Calu3 (cell line): Measurements from ENCODE around the gene ERFE. TPM values are rescaled to one million over a fixed set of nuclear protein-coding genes. Genes with fewer than 3 reads are reported as not detected.

ENCODE experiments used
- BruUV-seq: library from RNA; stranded (reverse); fragments of 400-500 nt; replicated peaks from 2 replicates; lab custom pipeline; 2021; lab: Mats Ljungman, UMichigan
- CTCF ChIA-PET: fragments of 300-600 bp; sonication (Branson Sonifier 250); formaldehyde crosslinking; loops from one replicate; lab custom pipeline; 2022; ENCODE audit warnings: antibody characterized with exemption; lab: Charles Lee
- DNase-seq: peaks from one replicate; pipeline ENCODE4 v3.0.0; 2022
- H3K27ac Mint-ChIP-seq: one replicate; pipeline ENCODE4 v1.8.0; 2022; ENCODE audit warnings: mixed read lengths; ENCODE audit not compliant: unreplicated experiment
- H3K27me3 Mint-ChIP-seq: one replicate; pipeline ENCODE4 v1.8.0; 2022; ENCODE audit warnings: mixed read lengths; ENCODE audit not compliant: unreplicated experiment
- H3K36me3 Mint-ChIP-seq: one replicate; pipeline ENCODE4 v1.8.0; 2022; ENCODE audit warnings: mild to moderate bottlenecking, moderate library complexity, mixed read lengths; ENCODE audit not compliant: insufficient read depth, unreplicated experiment
- H3K4me1 Mint-ChIP-seq: one replicate; pipeline ENCODE4 v1.8.0; 2022; ENCODE audit warnings: mild to moderate bottlenecking, low read depth, mixed read lengths; ENCODE audit not compliant: unreplicated experiment
- H3K4me3 Mint-ChIP-seq: one replicate; pipeline ENCODE4 v1.8.0; 2022; ENCODE audit warnings: mild to moderate bottlenecking, low read depth, moderate library complexity, mixed read lengths; ENCODE audit not compliant: unreplicated experiment
- H3K9me3 Mint-ChIP-seq: one replicate; pipeline ENCODE4 v1.8.0; 2022; ENCODE audit warnings: low read depth, mixed read lengths; ENCODE audit not compliant: unreplicated experiment
- CTCF ChIP-seq: fragments of 200-600 bp; IDR thresholded peaks from one replicate; pipeline ENCODE4 v1.8.0; 2022; ENCODE audit warnings: antibody characterized with exemption; ENCODE audit not compliant: unreplicated experiment
- intact Hi-C: fragments of 100-400 bp; cut with micrococcal nuclease; formaldehyde crosslinking; loops from one replicate; pipeline ENCODE4 v1.10.0; 2022; ENCODE audit not compliant: unreplicated experiment
- total RNA-seq: library from RNA; stranded (reverse); gene quantifications from 2 replicates; pipeline ENCODE4 v1.2.3, GENCODE V29; 2022

ERFE gene
- total RNA-seq, 1 experiment from 2014 or later, result 4.0 TPM

- H3K4me3 Mint-ChIP-seq, result no peak overlapping the region
- H3K36me3 Mint-ChIP-seq, result no peaks in the 10 kb centered on the region
- no peak overlapping the region for H3K27ac Mint-ChIP-seq
- intact Hi-C loops, result no loop called here
- no peaks in the 10 kb centered on the region for H3K4me1 Mint-ChIP-seq
- no peaks in the 10 kb centered on the region for H3K9me3 Mint-ChIP-seq
- DNase-seq, result no peak
- TF ChIP-seq CTCF, result no peak
- CTCF ChIA-PET, result no interaction called here
- BruUV-seq, result no TSS peak
- H3K27me3 Mint-ChIP-seq, result no peaks in the 10 kb centered on the region
Measured at GRCh38 chr2:238126338-238126737, 32.4 kb upstream of the ERFE start.

- H3K27me3 Mint-ChIP-seq, result no peaks in the 10 kb centered on the region
- H3K27ac Mint-ChIP-seq, result no peak overlapping the region
- BruUV-seq, result no TSS peak
- intact Hi-C loops, result no loop called here
- CTCF ChIA-PET, result interaction anchor here (0.5 to 0.7 kb wide), 3 partner anchors 72 to 269 kb away, joined by 3 to 7 read pairs (median 4); no protein-coding TSS in a partner anchor
- no peak for TF ChIP-seq CTCF
- no peaks in the 10 kb centered on the region for H3K4me1 Mint-ChIP-seq
- no peak for DNase-seq
- H3K9me3 Mint-ChIP-seq, result no peaks in the 10 kb centered on the region
- no peaks in the 10 kb centered on the region for H3K36me3 Mint-ChIP-seq
- no peak overlapping the region for H3K4me3 Mint-ChIP-seq
Measured at GRCh38 chr2:238126775-238127164, 32.0 kb upstream of the ERFE start.

- no TSS peak for BruUV-seq
- CTCF ChIA-PET, result interaction anchor here (0.5 to 0.7 kb wide), 3 partner anchors 72 to 269 kb away, joined by 3 to 7 read pairs (median 4); no protein-coding TSS in a partner anchor
- Mint-ChIP-seq H3K4me3 (no peak overlapping the region), H3K27ac (no peak overlapping the region), H3K27me3 (no peaks in the 10 kb centered on the region), H3K4me1 (no peaks in the 10 kb centered on the region), H3K36me3 (no peaks in the 10 kb centered on the region), H3K9me3 (no peaks in the 10 kb centered on the region)
- DNase-seq, result peak; percentile 57
- intact Hi-C loops, result no loop called here
- no peak for TF ChIP-seq CTCF
Measured at GRCh38 chr2:238127165-238128060, 31.4 kb upstream of the ERFE start.

GRCh38 chr2:238128061-238128440 lies 30.7 kb upstream of the ERFE start:
- no TSS peak for BruUV-seq
- Mint-ChIP-seq H3K27me3 (no peaks in the 10 kb centered on the region), H3K4me1 (no peaks in the 10 kb centered on the region), H3K36me3 (no peaks in the 10 kb centered on the region), H3K9me3 (no peaks in the 10 kb centered on the region), H3K27ac (no peak overlapping the region), H3K4me3 (no peak overlapping the region)
- intact Hi-C loops, result no loop called here
- CTCF ChIA-PET, result no interaction called here
- no peak for TF ChIP-seq CTCF
- DNase-seq, result no peak
